GM12878 (cell line): ENCODE results near the gene YJU2. TPM values are rescaled to one million over a fixed set of nuclear protein-coding genes. Genes with fewer than 3 reads are reported as not detected.

Experiments
- ATAC-seq: fragments of 200-7000 bp; cut with Tn5 transposase; 3 replicates; pipeline ENCODE4 v1.9.1; 2020; ENCODE audit warnings: mild to moderate bottlenecking, moderate library complexity
- BruUV-seq: library from RNA; stranded (reverse); fragments of 400-500 nt; replicated peaks from 2 replicates; lab custom pipeline; 2021; lab: Mats Ljungman, UMichigan
- CTCF ChIA-PET: fragments of 300-600 bp; sonication (Branson Sonifier 250); formaldehyde crosslinking; extraction: SDS; loops from one replicate; lab custom pipeline; 2021; ENCODE audit warnings: inconsistent platforms; lab: Yijun Ruan, JAX
- POLR2A ChIA-PET: fragments of 350-600 bp; formaldehyde crosslinking; extraction: SDS; loops from one replicate; lab custom pipeline; 2021; ENCODE audit warnings: inconsistent platforms; lab: Charles Lee
- RAD21 ChIA-PET: fragments of 300-600 bp; sonication (Branson Sonifier 250); formaldehyde crosslinking; loops from one replicate; lab custom pipeline; 2023; ENCODE audit warnings: antibody characterized with exemption; ENCODE audit not compliant: unreplicated experiment; lab: Charles Lee
- SMC1A ChIA-PET: fragments of 300-600 bp; sonication (Branson Sonifier 250); formaldehyde crosslinking; loops from one replicate; lab custom pipeline; 2023; ENCODE audit not compliant: unreplicated experiment, uncharacterized antibody; lab: Charles Lee
- DNase-seq: peaks from one replicate; pipeline ENCODE4 v3.0.0-alpha.2; 2011; ENCODE audit warnings: low read depth, low spot score
- FAIRE-seq: peaks from 3 replicates; lab custom pipeline; 2011; peaks lifted over from hg19 to GRCh38; lab: Jason Lieb, UNC
- H2AFZ ChIP-seq: 2 replicates; pipeline ENCODE4 v1.6.0; 2011; ENCODE audit warnings: low read depth, low read length, control low read depth; ENCODE audit not compliant: control insufficient read depth
- H3K27ac ChIP-seq: 2 replicates; pipeline ENCODE4 v1.5.1; 2011; ENCODE audit warnings: control low read depth; ENCODE audit not compliant: control insufficient read depth, insufficient read depth
- H3K27me3 ChIP-seq, 2 experiments: replicated peaks in 1 of 2; 2 replicates each; pipeline versions ENCODE4 v1.6.0 to v1.6.1; 2011; ENCODE audit warnings: low read length in 1 of 2; ENCODE audit not compliant: control insufficient read depth in 2 of 2, insufficient read depth in 2 of 2
- H3K36me3 ChIP-seq, 2 experiments: 2 replicates each; pipeline ENCODE4 v1.5.1; 2011; ENCODE audit warnings: low read length in 1 of 2; ENCODE audit not compliant: control insufficient read depth in 2 of 2, insufficient read depth in 2 of 2
- H3K4me1 ChIP-seq: 2 replicates; pipeline ENCODE4 v1.6.1; 2011; ENCODE audit warnings: mild to moderate bottlenecking, low read length, moderate library complexity, mixed read lengths; ENCODE audit not compliant: control insufficient read depth, insufficient read depth
- H3K4me2 ChIP-seq: 2 replicates; pipeline ENCODE4 v1.6.0; 2011; ENCODE audit warnings: control low read depth; ENCODE audit not compliant: control insufficient read depth, insufficient read depth
- H3K4me3 ChIP-seq: fragments of 200-600 bp; sonication (generic); 2 replicates; pipeline ENCODE4 v1.5.1; 2016
- H3K79me2 ChIP-seq: 2 replicates; pipeline ENCODE4 v1.6.0; 2011; ENCODE audit warnings: low read length; ENCODE audit not compliant: control insufficient read depth, insufficient read depth
- H3K9ac ChIP-seq: 2 replicates; pipeline ENCODE4 v1.8.0; 2011; ENCODE audit warnings: low read length, control low read depth, mixed read lengths; ENCODE audit not compliant: control insufficient read depth, insufficient read depth
- H3K9me3 ChIP-seq: replicated peaks from 3 replicates; pipeline ENCODE4 v1.5.1; 2011; ENCODE audit warnings: mild to moderate bottlenecking, low read length; ENCODE audit not compliant: control insufficient read depth, insufficient read depth
- H4K20me1 ChIP-seq: 2 replicates; pipeline ENCODE4 v1.6.0; 2011; ENCODE audit not compliant: control insufficient read depth, insufficient read depth
- IKZF1 ChIP-seq: fragments of 450-650 bp; conservative IDR thresholded peaks from 2 replicates; pipeline ENCODE4 v1.6.1; 2017; ENCODE audit warnings: antibody characterized with exemption, mild to moderate bottlenecking
- IKZF2 ChIP-seq, 2 experiments: fragments of 450-650 bp; IDR thresholded peaks; 2 replicates each; pipeline ENCODE4 v1.6.1; 2017; ENCODE audit warnings: mild to moderate bottlenecking in 2 of 2, moderate library complexity in 2 of 2
- JUNB ChIP-seq: IDR thresholded peaks from 2 replicates; pipeline ENCODE4 v1.6.1; 2016; ENCODE audit warnings: antibody characterized with exemption, mild to moderate bottlenecking
- MEF2B ChIP-seq: fragments of 450-650 bp; IDR thresholded peaks from 2 replicates; pipeline ENCODE4 v1.6.1; 2018; ENCODE audit warnings: mild to moderate bottlenecking, moderate library complexity; ENCODE audit not compliant: partially characterized antibody, poor library complexity, severe bottlenecking
- RAD21 ChIP-seq: IDR thresholded peaks from 2 replicates; pipeline ENCODE4 v1.6.1; 2011; ENCODE audit warnings: mild to moderate bottlenecking, low read depth, low read length, moderate library complexity; ENCODE audit not compliant: insufficient read depth
- SMARCA5 ChIP-seq: fragments of 450-650 bp; IDR thresholded peaks from 2 replicates; pipeline ENCODE4 v1.6.1; 2017; ENCODE audit warnings: mild to moderate bottlenecking
- TAF1 ChIP-seq: IDR thresholded peaks from 2 replicates; pipeline ENCODE4 v1.6.1; 2011; ENCODE audit warnings: mild to moderate bottlenecking, low read depth, low read length, borderline replicate concordance
- ZNF24 ChIP-seq: fragments of 450-650 bp; IDR thresholded peaks from 2 replicates; pipeline ENCODE4 v1.6.1; 2017; ENCODE audit warnings: antibody characterized with exemption, mild to moderate bottlenecking
- WGBS: methylation state at CpG from one replicate; pipeline ENCODE4 v1.1.6; 2016; ENCODE audit warnings: low lambda C conversion rate; ENCODE audit not compliant: insufficient replicate concordance, insufficient coverage; ENCODE audit errors: missing lambda C conversion rate; 5-methylcytosine and 5-hydroxymethylcytosine counted together
- in situ Hi-C: fragments of 300-500 bp; cut with MboI; formaldehyde crosslinking; loops from 9 replicates; pipeline ENCODE4 v1.14.3; 2018; ENCODE audit warnings: mixed read lengths
- intact Hi-C: fragments of 100-400 bp; cut with micrococcal nuclease; formaldehyde crosslinking; loops from one replicate; pipeline ENCODE4 v1.14.2; 2022; ENCODE audit not compliant: unreplicated experiment
- polyA plus RNA-seq, 11 experiments: library from polyadenylated mRNA; depleted of rRNA in 4 of 11; unstranded in 6 of 11; stranded (reverse) in 5 of 11; fragments of >200 nt; fragmentation: Nextera tagmentation in 4 of 11; fragmentation: Illumina TruSeq in 1 of 11; extraction: Ambion mirVana in 4 of 11; extraction: Trizol in 1 of 11; gene quantifications; 1 replicate in 1 of 11; 2 replicates in 10 of 11; pipeline versions ENCODE4 v1.2.1 to v1.2.3, GENCODE V29; 2011 to 2016; ENCODE audit warnings: inconsistent platforms in 2 of 11, missing spikeins in 2 of 11, low read depth in 1 of 11
- total RNA-seq, 4 experiments: library from RNA; depleted of rRNA in 3 of 4; stranded (reverse); fragments of >200 nt in 3 of 4; fragmentation: Illumina TruSeq in 1 of 4; extraction: Trizol in 1 of 4; gene quantifications; 2 replicates each; pipeline versions ENCODE4 v1.2.1 to v1.2.3, GENCODE V29; 2013 to 2021
- TF ChIP-seq, protein P1 (sequence below), 3 experiments: IDR thresholded peaks in 2 of 3; conservative IDR thresholded peaks in 1 of 3; 2 replicates each; pipeline ENCODE4 v1.5.1; 2011; ENCODE audit warnings: low read depth in 3 of 3, low read length in 3 of 3, mild to moderate bottlenecking in 3 of 3, control low read depth in 2 of 3, moderate library complexity in 2 of 3, inconsistent platforms in 1 of 3, mixed read lengths in 1 of 3; ENCODE audit not compliant: control insufficient read depth in 2 of 3, insufficient read depth in 1 of 3; ENCODE audit errors: extremely low read depth in 1 of 3

Gene YJU2
- total and polyA plus RNA-seq, 10 of the 15 experiments (the other 5 are each of a cell fraction or from before 2014, with no cell fraction given): 0.26 to 40.7 (median 23.8) TPM

DNA sequence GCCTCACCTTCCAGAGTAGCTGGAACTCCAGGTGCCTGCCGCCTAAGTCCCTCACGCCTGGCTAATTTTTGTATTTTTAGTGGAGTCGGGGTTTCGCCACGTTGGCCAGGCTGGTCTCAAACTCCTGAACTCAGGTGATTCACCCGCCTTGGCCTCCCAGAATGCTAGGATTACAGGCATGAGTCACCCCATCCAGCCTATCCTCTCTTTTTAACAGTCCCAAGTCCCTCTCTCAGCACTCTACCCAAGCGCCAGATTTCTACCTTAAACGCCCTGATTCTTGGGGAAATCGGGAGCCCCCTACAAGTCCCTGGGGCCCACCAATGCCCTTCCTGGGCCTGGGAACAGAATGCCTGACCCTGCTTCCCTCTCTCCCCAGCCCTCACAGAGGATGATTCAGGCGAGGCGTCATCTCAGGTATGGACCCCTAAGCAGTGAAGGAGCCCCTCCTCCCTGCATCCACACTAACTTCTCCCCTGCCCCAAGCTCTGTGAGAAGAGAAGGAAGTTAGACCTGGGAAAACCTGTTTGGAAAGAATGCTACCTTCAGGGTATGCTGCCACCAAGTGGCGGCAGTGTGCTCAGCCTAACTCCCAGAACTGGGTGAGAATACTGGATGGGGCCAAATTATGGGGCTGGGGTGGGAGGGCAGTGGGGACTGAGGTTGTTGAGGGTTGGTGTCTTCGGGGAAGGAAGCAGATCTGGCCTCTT lies 38.3 kb upstream of the YJU2 start:
- Histone ChIP-seq H3K27me3 (no peaks in the 10 kb centered on the region), H3K27ac (no peak overlapping the region), H3K79me2 (no peaks in the 10 kb centered on the region), H3K36me3 (no peaks in the 10 kb centered on the region), H4K20me1 (no peaks in the 10 kb centered on the region), H3K4me1 (no peaks in the 10 kb centered on the region), H2AFZ (no peak overlapping the region), H3K4me2 (no peak overlapping the region), H3K4me3 (no peak overlapping the region), H3K9me3 (no peaks in the 10 kb centered on the region), H3K9ac (no peak overlapping the region)
- no TSS peak for BruUV-seq
- ChIA-PET RAD21 (interaction anchor here (1.1 to 2.4 kb wide), 3 partner anchors 21 to 221 kb away, joined by 4 to 10 read pairs (median 5); partner anchors contain the start of gene EBI3), SMC1A (interaction anchor here (1.3 to 1.4 kb wide), 2 partner anchors 69 to 223 kb away, joined by 3 to 5 read pairs; partner anchors contain the start of gene EEF2), CTCF (interaction anchor here (0.6 to 3.4 kb wide), 24 partner anchors 8 to 1306 kb away, joined by 3 to 19 read pairs (median 4); partner anchors contain the start of genes EBI3 and EEF2), POLR2A (no interaction called here)
- DNase-seq (no peak), ATAC-seq (peak; percentile 68), FAIRE-seq (peak; percentile 7)
- intact Hi-C loops: loop anchor here (1.0 kb wide), 1 partner anchor 68 kb away; no protein-coding TSS in a partner anchor
- TF ChIP-seq TAF1 (no peak), MEF2B (peak; percentile 22), ZNF24 (0 out of 2 replicates have a peak, but pooled peaks have one; percentile 22), IKZF2 (IDR thresholded peaks at IDR 0.05) (peak; percentile 43 to 53; a peak in 3 of 4 replicates), IKZF1 (peak; percentile 64), JUNB (no peak), SMARCA5 (0 out of 2 replicates have a peak, but pooled peaks have one; percentile 13), RAD21 (peak; percentile 14; the same call in 1 of the 2 replicates)
- TF ChIP-seq, protein P1, sequence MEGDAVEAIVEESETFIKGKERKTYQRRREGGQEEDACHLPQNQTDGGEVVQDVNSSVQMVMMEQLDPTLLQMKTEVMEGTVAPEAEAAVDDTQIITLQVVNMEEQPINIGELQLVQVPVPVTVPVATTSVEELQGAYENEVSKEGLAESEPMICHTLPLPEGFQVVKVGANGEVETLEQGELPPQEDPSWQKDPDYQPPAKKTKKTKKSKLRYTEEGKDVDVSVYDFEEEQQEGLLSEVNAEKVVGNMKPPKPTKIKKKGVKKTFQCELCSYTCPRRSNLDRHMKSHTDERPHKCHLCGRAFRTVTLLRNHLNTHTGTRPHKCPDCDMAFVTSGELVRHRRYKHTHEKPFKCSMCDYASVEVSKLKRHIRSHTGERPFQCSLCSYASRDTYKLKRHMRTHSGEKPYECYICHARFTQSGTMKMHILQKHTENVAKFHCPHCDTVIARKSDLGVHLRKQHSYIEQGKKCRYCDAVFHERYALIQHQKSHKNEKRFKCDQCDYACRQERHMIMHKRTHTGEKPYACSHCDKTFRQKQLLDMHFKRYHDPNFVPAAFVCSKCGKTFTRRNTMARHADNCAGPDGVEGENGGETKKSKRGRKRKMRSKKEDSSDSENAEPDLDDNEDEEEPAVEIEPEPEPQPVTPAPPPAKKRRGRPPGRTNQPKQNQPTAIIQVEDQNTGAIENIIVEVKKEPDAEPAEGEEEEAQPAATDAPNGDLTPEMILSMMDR (IDR thresholded peaks at IDR 0.05 in 2 of 3, conservative IDR thresholded peaks at IDR 0.05 in 1 of 3; ENCODE audit: control insufficient read depth in 2 of 3, extremely low read depth in 1 of 3, insufficient read depth in 1 of 3, low read depth in 3 of 3, low read length in 3 of 3): peak; percentile 61 to 78 (median 62)
- 30% methylated on average over 13 of the region's 13 CpGs for WGBS
- in situ Hi-C loops: loop anchor here (10.0 kb wide), 1 partner anchor 544 kb away; no protein-coding TSS in a partner anchor
